Activated T-cell treated with anti-CD3 and anti-CD28 coated beads, Interleukin-2, amount 50 U/mL, for 72 hours (primary cell): ENCODE measurements around the gene SCARB1. TPM values are rescaled to one million over a fixed set of nuclear protein-coding genes. Genes with fewer than 3 reads are reported as not detected.
A peak's percentile ranks its signal among the peaks of the same experiment; 100 is the strongest.

Source experiments
- ATAC-seq, 2 donors: fragments of 150-1000 bp; cut with Tn5 transposase; replicated peaks in 1 of 2; 2 replicates each; pipeline ENCODE4 v1.10.0; 2021; ENCODE audit warnings: moderate library complexity in 2 of 2, mild to moderate bottlenecking in 1 of 2
- DNase-seq, 2 donors: peaks; one replicate each; pipeline ENCODE4 v3.0.0; 2021 to 2022; ENCODE audit warnings: mixed read lengths in 1 of 2
- H3K27ac Mint-ChIP-seq: one replicate; pipeline ENCODE4 v1.8.0; 2022; ENCODE audit warnings: mild to moderate bottlenecking, moderate library complexity, mixed read lengths
- H3K27me3 Mint-ChIP-seq: one replicate; pipeline ENCODE4 v1.8.0; 2022; ENCODE audit warnings: low read depth, mixed read lengths
- H3K36me3 Mint-ChIP-seq, 2 donors: one replicate each; pipeline ENCODE4 v1.8.0; 2022; ENCODE audit warnings: mixed read lengths in 2 of 2, mild to moderate bottlenecking in 1 of 2; ENCODE audit not compliant: insufficient read depth in 2 of 2
- H3K4me1 Mint-ChIP-seq: one replicate; pipeline ENCODE4 v1.8.0; 2022; ENCODE audit warnings: low read depth, mixed read lengths
- H3K4me3 Mint-ChIP-seq, 2 donors: one replicate each; pipeline ENCODE4 v1.8.0; 2022; ENCODE audit warnings: mild to moderate bottlenecking in 2 of 2, mixed read lengths in 2 of 2, moderate library complexity in 2 of 2
- H3K9me3 Mint-ChIP-seq, 2 donors: one replicate each; pipeline ENCODE4 v1.8.0; 2022; ENCODE audit warnings: mixed read lengths in 2 of 2
- total RNA-seq, 2 donors: library from RNA; stranded (reverse); gene quantifications; one replicate each; pipeline ENCODE4 v1.2.3, GENCODE V29; 2022

Gene SCARB1
- total RNA-seq, 2 donors from 2014 or later = 13.4 to 14.5 TPM

DNA sequence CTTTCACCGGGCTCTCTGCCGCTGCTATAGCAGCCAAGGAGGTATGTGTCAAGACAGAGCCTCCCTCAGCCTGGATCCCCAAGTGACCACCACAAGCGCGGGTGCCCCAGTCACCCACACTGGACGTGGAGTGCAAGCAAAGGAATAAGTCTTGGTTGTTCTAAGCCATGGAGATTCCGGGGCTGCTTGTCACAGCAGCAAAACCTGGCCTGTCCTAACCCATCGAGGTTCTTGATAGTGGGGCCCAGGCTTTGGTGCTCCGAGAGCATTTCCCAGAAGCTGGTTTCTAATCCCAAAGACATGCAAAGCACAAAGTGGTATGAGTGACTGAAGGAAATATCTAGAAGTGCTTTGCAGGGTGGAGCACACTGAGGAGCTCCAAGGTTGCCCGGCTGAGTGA, 51.3 kb downstream of the SCARB1 start:
- H3K36me3 Mint-ChIP-seq = peaks cover 2 to 7% of the 10 kb centered on the region in 2 donors
- H3K27ac Mint-ChIP-seq = no peak overlapping the region

DNA sequence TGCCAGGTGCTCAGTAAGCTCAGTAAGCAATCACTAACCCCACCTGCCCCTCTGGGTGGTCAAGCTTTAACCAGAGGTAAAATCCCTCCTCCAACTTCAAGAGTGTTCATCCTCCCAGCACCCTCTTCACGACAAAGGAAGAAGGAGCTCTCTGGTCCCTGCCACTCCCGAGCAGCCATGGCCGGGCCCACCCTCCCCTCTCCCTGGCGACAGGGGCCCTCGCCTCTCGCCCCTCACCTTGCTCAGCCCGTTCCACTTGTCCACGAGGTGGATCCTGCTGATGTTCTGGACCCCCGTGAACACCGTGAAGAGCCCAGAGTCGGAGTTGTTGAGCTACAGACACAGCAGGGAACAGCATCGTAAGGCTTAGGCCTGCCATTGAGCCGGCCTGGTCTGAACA, 52.0 kb downstream of the SCARB1 start:
- H3K4me1 Mint-ChIP-seq = no peaks in the 10 kb centered on the region
- H3K27me3 Mint-ChIP-seq = no peaks in the 10 kb centered on the region

More for the DNA sequence above, 51.3 kb downstream of the SCARB1 start:
- no peaks in the 10 kb centered on the region for H3K9me3 Mint-ChIP-seq
- DNase-seq (no peak), ATAC-seq (no peak)
- H3K27me3 Mint-ChIP-seq = no peaks in the 10 kb centered on the region
- H3K4me3 Mint-ChIP-seq = no peak overlapping the region
- H3K4me1 Mint-ChIP-seq = no peaks in the 10 kb centered on the region

DNA sequence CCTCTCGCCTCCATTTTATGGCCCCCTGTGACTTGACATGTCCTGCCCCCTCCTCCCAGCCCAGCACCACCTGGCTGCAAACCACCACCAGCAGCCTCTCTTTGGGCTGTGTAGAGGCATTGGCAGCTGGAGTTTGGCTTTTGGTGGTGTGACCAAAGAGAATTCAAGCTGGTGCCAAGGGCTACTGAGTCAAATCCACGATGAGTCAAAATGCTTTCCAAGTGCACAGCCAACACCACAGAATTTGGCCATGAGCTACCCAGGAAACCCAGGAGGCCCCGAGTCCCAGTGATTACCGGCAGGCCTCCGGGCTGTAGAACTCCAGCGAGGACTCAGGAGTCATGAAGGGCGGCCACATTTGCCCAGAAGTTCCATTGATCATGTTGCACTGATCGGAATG, 53.8 kb downstream of the SCARB1 start:
- DNase-seq (no peak), ATAC-seq (no peak)
- no peaks in the 10 kb centered on the region for H3K4me1 Mint-ChIP-seq
- H3K27ac Mint-ChIP-seq = no peak overlapping the region
- peaks cover 2 to 7% of the 10 kb centered on the region in 2 donors for H3K36me3 Mint-ChIP-seq
- no peaks in the 10 kb centered on the region for H3K27me3 Mint-ChIP-seq
- H3K9me3 Mint-ChIP-seq = no peaks in the 10 kb centered on the region
- H3K4me3 Mint-ChIP-seq = no peak overlapping the region

More for the DNA sequence above, 52.0 kb downstream of the SCARB1 start:
- Mint-ChIP-seq H3K4me3 (no peak overlapping the region), H3K36me3 (peaks cover 2 to 7% of the 10 kb centered on the region in 2 donors), H3K9me3 (no peaks in the 10 kb centered on the region), H3K27ac (no peak overlapping the region)
- no peak for DNase-seq
- ATAC-seq = no peak

DNA sequence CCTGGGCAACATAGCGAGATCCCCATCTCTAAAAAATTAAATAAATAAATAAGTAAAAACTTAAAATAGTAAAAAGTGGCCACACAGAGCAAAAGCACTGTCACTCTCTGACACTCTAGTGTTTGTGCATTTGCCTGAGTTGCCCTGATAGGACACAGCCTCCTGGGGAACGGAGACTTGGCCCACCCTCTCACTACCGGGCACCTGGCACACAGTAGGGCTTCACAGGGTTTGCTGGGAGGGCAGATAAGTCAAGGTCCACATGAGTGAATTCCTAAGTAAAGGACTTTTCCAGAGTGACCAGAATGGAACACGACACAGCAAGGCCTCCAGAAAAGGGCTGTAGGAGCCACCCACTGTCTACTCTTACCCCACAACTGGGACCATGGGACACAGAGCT, 54.3 kb downstream of the SCARB1 start:
- no peak for DNase-seq
- Mint-ChIP-seq H3K9me3 (no peaks in the 10 kb centered on the region), H3K4me1 (no peaks in the 10 kb centered on the region), H3K27ac (no peak overlapping the region), H3K36me3 (peaks cover 4 to 7% of the 10 kb centered on the region in 2 donors), H3K27me3 (no peaks in the 10 kb centered on the region), H3K4me3 (no peak overlapping the region)
- ATAC-seq = no peak

DNA sequence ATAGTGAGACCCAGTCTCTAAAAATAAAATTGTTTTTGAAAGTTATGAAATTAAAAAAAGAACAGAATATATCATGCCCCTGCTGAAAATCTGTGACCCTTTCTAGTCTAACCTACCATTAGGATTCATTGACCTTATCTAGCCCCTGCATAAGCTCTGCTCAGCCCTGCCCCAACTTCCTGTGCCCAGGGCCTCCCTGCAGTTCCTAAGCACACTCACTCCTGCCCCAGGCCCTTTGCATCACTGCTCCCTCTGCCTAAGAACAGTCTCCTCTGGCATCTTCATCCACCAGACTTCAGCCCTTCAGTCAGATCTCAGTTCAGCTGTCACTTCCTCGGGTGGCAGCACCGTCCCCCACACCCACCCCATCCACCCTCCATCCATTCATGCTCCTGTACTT, 55.4 kb downstream of the SCARB1 start:
- Mint-ChIP-seq H3K9me3 (no peaks in the 10 kb centered on the region), H3K27me3 (no peaks in the 10 kb centered on the region), H3K36me3 (peaks cover 4 to 5% of the 10 kb centered on the region in 2 donors), H3K4me1 (no peaks in the 10 kb centered on the region), H3K27ac (no peak overlapping the region), H3K4me3 (no peak overlapping the region)
- ATAC-seq (no peak), DNase-seq (no peak)

DNA sequence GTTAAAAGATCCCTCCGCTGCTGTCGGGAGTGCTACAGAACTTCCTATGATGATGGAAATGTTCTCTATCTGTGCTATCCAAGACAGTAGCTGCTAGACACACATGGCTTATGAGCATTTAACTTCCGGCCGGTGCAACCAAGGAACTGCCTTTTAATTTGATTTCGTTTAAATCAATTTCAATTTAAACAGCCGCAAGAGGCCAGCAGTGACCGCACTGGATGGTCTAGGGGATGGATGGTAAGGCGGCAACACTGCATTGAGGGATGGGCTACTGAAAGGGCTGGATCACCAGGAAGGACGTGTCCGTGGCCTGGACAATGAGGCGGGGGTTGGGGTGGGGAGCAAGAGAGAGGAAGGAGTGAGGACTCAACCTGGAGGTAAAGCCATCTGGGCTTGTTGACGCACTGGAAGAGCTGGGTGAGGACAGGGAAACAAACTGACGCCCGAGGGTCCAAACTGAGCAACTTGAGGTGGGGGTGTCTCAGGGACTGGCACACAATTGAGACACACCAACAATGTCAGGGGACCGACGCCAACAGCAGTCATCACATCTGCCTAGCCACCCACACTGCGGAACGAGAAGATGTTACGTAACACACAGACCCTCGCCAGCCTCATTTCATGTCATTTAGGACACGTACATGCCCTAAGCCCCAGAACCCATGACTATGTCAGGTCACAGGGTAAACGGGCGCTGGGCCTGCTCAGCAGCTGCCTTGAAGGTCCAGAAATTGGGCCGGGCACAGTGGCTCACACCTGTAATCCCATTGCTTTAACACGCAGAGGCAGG, 57.6 kb downstream of the SCARB1 start:
- Mint-ChIP-seq H3K27me3 (no peaks in the 10 kb centered on the region), H3K4me1 (no peaks in the 10 kb centered on the region), H3K4me3 (no peak overlapping the region), H3K27ac (no peak overlapping the region), H3K36me3 (peaks cover 2 to 4% of the 10 kb centered on the region in 2 donors), H3K9me3 (no peaks in the 10 kb centered on the region)
- ATAC-seq (no peak), DNase-seq (no peak)

DNA sequence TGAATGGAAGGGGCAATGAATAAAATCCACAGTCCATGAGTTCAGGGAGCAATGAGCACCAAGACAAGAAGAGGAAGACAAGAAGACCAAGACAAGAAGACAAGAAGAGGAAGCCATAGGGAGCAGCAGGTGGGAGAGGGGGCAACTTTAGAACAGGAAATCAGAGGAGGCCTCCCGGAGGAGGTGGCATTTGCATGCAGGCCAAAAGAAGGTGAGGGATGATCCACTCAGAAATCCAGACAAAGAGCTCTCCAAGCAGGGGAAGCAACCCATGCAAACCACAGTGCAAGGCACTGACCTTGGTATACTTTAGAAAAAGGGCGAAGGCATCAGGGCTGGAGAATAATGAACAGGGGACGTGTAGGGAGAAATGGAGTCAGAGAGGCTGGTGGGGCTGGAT, 58.6 kb downstream of the SCARB1 start:
- Mint-ChIP-seq H3K4me3 (no peak overlapping the region), H3K27me3 (no peaks in the 10 kb centered on the region), H3K36me3 (peaks cover 2 to 4% of the 10 kb centered on the region in 2 donors), H3K9me3 (no peaks in the 10 kb centered on the region), H3K4me1 (no peaks in the 10 kb centered on the region), H3K27ac (no peak overlapping the region)
- ATAC-seq = no peak
- DNase-seq = no peak

DNA sequence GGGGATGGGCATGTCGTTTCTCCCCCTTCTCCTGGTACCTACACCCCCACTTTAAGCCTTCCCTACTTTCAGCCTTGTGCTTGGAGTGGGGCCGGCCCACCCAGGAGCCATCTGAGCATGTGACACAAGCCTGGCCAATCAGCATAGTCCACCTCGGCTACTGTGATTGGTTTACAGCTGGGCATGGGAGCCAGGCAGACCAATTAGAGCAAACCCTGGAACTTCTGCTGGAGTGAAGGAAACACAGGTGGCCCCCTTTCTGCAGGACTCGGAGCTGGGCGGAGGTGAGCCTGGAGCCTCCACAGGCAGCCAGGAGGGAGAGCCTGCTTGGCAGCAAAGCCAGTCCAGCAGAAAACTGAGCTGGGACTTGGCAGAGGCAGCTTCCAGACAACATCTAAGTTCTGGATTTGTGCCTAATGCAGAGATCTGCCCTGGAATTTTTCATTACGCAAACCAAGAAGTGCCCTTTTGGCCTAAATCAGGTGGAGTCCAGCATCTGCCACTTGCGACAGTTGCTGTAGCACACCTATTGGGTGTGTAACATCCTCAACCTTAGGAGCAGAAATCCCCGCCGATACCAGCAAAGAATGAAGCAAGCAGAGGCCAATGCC, 59.5 kb downstream of the SCARB1 start:
- no peak overlapping the region for H3K27ac Mint-ChIP-seq
- H3K27me3 Mint-ChIP-seq = no peaks in the 10 kb centered on the region
- H3K4me1 Mint-ChIP-seq = no peaks in the 10 kb centered on the region
- DNase-seq (no peak), ATAC-seq (no peak)
- H3K36me3 Mint-ChIP-seq = peaks cover 2 to 4% of the 10 kb centered on the region in 2 donors
- no peak overlapping the region for H3K4me3 Mint-ChIP-seq
- H3K9me3 Mint-ChIP-seq = no peaks in the 10 kb centered on the region

DNA sequence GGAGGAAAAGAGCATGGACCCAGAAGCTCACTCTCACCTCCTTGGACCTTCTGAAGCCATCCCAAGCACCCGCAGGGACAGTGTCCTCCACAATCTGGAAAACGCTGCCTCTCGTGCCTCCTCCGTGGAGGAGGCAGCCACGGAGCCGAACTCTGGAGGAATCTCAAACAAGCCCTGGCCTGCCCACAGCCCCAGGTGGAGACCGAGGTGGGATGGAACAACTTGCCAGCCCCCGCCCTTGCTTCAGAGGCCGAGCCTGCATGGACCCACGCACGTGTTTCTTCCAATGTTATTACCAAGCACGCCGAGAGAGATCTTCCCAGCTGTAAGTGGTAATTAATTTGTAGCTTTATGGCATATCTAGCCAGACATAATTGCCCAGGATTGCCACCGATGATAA, 61.3 kb downstream of the SCARB1 start:
- Mint-ChIP-seq H3K36me3 (peaks cover 2 to 4% of the 10 kb centered on the region in 2 donors), H3K4me3 (no peak overlapping the region), H3K9me3 (no peaks in the 10 kb centered on the region), H3K4me1 (no peaks in the 10 kb centered on the region), H3K27me3 (no peaks in the 10 kb centered on the region), H3K27ac (no peak overlapping the region)
- DNase-seq = no peak
- ATAC-seq = no peak

DNA sequence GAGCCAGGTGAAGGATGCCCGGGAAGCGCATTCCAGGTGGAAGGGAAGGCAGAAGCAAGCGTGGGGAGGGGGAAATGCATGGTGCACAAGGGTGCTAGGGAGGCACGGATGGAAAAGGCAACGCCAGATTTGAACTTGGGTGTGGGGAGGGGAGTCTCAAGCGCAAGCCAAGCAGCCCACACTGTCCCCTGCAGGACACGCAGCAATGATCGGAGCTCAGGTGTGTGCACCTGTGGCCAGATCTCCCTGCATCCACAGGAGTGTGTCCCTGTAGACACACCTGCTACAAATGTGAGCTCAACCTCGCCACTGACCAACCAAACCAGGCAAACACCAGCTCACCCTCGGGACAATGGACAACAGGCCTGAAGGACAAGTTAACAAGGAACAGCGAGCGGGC, 63.2 kb downstream of the SCARB1 start:
- ATAC-seq = no peak
- H3K27me3 Mint-ChIP-seq = no peaks in the 10 kb centered on the region
- peaks cover 2 to 4% of the 10 kb centered on the region in 2 donors for H3K36me3 Mint-ChIP-seq
- no peak overlapping the region for H3K27ac Mint-ChIP-seq
- peaks cover 14% of the 10 kb centered on the region for H3K4me1 Mint-ChIP-seq
- no peaks in the 10 kb centered on the region for H3K9me3 Mint-ChIP-seq
- DNase-seq = no peak
- H3K4me3 Mint-ChIP-seq = no peak overlapping the region

DNA sequence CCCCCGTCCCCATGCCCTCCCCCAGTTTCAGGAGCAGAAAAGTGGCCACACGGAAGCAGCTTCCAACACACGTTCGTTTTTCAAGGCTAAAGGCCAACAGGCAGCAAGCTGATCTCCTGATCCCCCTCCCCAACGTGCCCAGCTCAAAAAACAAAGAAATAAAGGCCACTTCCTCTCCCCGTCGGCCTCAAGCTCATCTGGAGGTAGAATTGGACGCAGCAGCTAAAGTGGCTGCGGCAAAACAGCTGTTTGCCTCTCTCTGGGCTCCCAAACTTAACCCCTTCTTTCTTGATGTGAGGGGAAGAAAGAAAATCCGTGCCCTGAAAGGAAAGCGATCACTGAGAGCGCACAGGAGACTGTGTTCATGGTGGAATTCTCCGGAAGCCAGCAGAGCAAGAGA, 66.3 kb downstream of the SCARB1 start:
- Mint-ChIP-seq H3K4me1 (peaks cover 24% of the 10 kb centered on the region), H3K27me3 (no peaks in the 10 kb centered on the region), H3K9me3 (no peaks in the 10 kb centered on the region), H3K36me3 (peaks cover 2 to 4% of the 10 kb centered on the region in 2 donors), H3K4me3 (no peak overlapping the region), H3K27ac (no peak overlapping the region)
- DNase-seq (no peak), ATAC-seq (no peak)

DNA sequence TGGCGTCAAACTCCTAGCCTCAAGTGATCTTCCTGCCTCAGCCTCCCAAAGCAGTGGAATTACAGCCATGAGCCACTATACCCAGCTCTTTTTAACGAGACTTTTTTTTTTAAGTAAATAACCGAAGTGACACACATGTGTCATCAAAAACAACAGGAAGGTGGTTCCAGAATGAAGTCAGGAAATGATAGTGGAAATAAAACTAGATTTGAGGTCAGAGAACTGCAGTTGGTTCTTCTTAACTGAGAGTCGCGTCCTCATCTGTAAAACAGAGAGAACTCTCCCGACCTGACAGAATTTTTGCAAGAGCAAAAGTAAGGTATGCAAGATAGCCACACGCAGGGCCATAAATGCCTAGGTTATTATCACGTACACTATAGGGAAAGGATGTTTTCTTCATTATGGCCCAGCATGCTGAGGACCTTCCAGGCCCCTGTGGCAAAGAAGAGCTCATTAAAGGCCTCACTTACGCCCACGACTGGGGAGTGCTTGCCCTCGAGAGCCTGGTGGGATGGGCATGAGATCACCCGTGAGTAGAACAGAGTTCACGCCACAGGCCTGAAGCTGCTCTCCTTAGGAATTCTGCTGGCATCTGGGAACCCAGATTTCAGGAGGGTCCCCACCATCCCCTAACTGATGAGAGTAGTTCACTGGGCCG, 67.2 kb downstream of the SCARB1 start:
- Mint-ChIP-seq H3K4me3 (peak overlapping the region in 1 of 2 donors; percentile 50), H3K27me3 (no peaks in the 10 kb centered on the region), H3K4me1 (peaks cover 24% of the 10 kb centered on the region), H3K9me3 (no peaks in the 10 kb centered on the region), H3K36me3 (peaks cover 2 to 6% of the 10 kb centered on the region in 2 donors), H3K27ac (peak overlapping the region; percentile 24)
- DNase-seq (no peak), ATAC-seq (peak; percentile 53 to 82)
